ENCODE measurements around the gene THSD7A. TPM values are rescaled to one million over a fixed set of nuclear protein-coding genes. Genes with fewer than 3 reads are reported as not detected.
"Not testable (repeated sequence)": the region's sequence is repeated elsewhere in the genome, so short reads cannot be mapped to it uniquely, and the experiment has no call there.

Gene THSD7A
- total and polyA plus RNA-seq, 2 donors from 2014 or later, result 5.1 to 24.3 TPM

DNA sequence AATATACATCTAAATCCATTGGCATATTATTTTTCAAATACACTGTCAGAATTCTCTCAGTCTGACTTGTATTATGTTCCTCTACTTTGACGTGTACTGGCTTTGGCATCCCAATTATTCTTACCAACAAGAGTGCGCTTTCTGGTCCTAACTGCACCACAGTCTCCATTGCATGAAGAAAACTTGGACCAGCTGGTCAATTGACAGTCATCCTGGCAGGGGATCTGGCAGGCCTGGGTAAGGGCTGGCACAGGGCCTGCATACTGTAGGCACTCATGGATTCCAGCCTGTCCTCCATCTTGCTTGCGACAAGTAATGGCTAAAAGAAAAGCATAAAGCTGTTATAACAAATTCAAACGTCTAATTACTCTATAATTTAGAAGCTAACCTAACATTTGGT is 384.9 kb downstream of the THSD7A start:
- intact Hi-C loops (cut with DNase I), result no loop called here
- DNase-seq (no peak), FAIRE-seq (no peak)
- Histone ChIP-seq H3K4me3 (ENCODE audit: low read length in 3 of 3) (no peak overlapping the region), H3K9ac (ENCODE audit: low read length in 3 of 3) (no peak overlapping the region), H3K27ac (ENCODE audit: low read depth in 2 of 2, low read length in 2 of 2) (no peak overlapping the region), H3K4me1 (ENCODE audit: control insufficient read depth in 2 of 3, insufficient read depth in 2 of 3, low read depth in 1 of 3, low read length in 3 of 3) (no peaks in the 10 kb centered on the region), H3K36me3 (ENCODE audit: control insufficient read depth in 2 of 3, insufficient read depth in 3 of 3, low read length in 3 of 3) (peaks cover 0 to 13% (median 2%) of the 10 kb centered on the region in 3 donors), H3K9me3 (ENCODE audit: control insufficient read depth in 2 of 3, insufficient read depth in 1 of 3, low read length in 3 of 3) (no peaks in the 10 kb centered on the region), H3K27me3 (ENCODE audit: control insufficient read depth, insufficient read depth, low read length) (no peaks in the 10 kb centered on the region)
- TF ChIP-seq, protein P1, sequence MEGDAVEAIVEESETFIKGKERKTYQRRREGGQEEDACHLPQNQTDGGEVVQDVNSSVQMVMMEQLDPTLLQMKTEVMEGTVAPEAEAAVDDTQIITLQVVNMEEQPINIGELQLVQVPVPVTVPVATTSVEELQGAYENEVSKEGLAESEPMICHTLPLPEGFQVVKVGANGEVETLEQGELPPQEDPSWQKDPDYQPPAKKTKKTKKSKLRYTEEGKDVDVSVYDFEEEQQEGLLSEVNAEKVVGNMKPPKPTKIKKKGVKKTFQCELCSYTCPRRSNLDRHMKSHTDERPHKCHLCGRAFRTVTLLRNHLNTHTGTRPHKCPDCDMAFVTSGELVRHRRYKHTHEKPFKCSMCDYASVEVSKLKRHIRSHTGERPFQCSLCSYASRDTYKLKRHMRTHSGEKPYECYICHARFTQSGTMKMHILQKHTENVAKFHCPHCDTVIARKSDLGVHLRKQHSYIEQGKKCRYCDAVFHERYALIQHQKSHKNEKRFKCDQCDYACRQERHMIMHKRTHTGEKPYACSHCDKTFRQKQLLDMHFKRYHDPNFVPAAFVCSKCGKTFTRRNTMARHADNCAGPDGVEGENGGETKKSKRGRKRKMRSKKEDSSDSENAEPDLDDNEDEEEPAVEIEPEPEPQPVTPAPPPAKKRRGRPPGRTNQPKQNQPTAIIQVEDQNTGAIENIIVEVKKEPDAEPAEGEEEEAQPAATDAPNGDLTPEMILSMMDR (IDR thresholded peaks at IDR 0.05; ENCODE audit: borderline replicate concordance, extremely low read depth, insufficient read depth), result no peak

DNA sequence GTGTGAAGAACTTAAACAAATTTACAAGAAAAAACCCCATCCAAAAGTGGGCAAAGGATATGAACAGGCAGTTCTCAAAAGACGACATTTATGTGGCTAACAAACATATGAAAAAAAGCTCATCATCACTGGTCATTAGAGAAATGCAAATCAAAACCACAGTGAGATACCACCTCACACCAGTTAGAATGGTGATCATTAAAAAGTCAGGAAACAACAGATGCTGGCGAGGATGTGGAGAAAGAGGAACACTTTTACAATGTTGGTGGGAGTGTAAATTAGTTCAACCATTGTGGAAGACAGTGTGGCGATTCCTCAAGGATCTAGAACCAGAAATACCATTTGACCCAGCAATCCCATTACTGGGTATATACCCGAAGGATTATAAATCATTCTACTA is 388.1 kb downstream of the THSD7A start:
- H3K27me3 ChIP-seq (ENCODE audit: control insufficient read depth, insufficient read depth, low read length); H3K27ac ChIP-seq (ENCODE audit: low read depth in 2 of 2, low read length in 2 of 2); H3K9me3 ChIP-seq (ENCODE audit: control insufficient read depth in 2 of 3, insufficient read depth in 1 of 3, low read length in 3 of 3); H3K9ac ChIP-seq (ENCODE audit: low read length in 3 of 3); intact Hi-C loops (cut with DNase I); FAIRE-seq; H3K4me3 ChIP-seq (ENCODE audit: low read length in 3 of 3); DNase-seq; H3K4me1 ChIP-seq (ENCODE audit: control insufficient read depth in 2 of 3, insufficient read depth in 2 of 3, low read depth in 1 of 3, low read length in 3 of 3): not testable (repeated sequence)
- H3K36me3 ChIP-seq (ENCODE audit: control insufficient read depth in 2 of 3, insufficient read depth in 3 of 3, low read length in 3 of 3), result peaks cover 0 to 13% (median 2%) of the 10 kb centered on the region in 3 donors

DNA sequence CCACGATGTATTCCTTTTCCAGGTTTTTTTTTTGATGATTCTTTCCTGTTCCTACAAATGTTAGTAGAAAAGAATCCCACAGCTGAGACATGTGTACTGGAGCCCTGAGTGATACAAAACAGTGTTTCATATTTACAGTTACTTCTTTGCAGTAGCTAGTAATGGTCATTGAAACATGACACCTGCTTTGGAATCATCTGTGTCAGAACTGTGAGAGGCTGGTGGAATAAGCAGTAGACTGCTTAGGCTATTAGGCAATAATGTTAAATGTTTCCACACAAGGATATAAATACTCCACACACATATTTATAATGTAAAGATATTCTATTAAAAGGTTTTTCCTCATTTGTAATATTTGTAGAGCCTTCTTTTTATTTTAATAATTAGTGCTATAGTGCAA is 394.0 kb downstream of the THSD7A start:
- Histone ChIP-seq H3K9me3 (ENCODE audit: control insufficient read depth in 2 of 3, insufficient read depth in 1 of 3, low read length in 3 of 3) (peaks cover 0 to 5% (median 0%) of the 10 kb centered on the region in 3 donors), H3K9ac (ENCODE audit: low read length in 3 of 3) (no peak overlapping the region), H3K36me3 (ENCODE audit: control insufficient read depth in 2 of 3, insufficient read depth in 3 of 3, low read length in 3 of 3) (no peaks in the 10 kb centered on the region), H3K27ac (ENCODE audit: low read depth in 2 of 2, low read length in 2 of 2) (no peak overlapping the region), H3K27me3 (ENCODE audit: control insufficient read depth, insufficient read depth, low read length) (no peaks in the 10 kb centered on the region), H3K4me3 (ENCODE audit: low read length in 3 of 3) (no peak overlapping the region), H3K4me1 (ENCODE audit: control insufficient read depth in 2 of 3, insufficient read depth in 2 of 3, low read depth in 1 of 3, low read length in 3 of 3) (no peaks in the 10 kb centered on the region)
- no peak for FAIRE-seq
- DNase-seq, result peak in 1 of 5 donors; percentile 12
- intact Hi-C loops (cut with DNase I), result no loop called here
- TF ChIP-seq, protein P1 (IDR thresholded peaks at IDR 0.05; ENCODE audit: borderline replicate concordance, extremely low read depth, insufficient read depth), result no peak

DNA sequence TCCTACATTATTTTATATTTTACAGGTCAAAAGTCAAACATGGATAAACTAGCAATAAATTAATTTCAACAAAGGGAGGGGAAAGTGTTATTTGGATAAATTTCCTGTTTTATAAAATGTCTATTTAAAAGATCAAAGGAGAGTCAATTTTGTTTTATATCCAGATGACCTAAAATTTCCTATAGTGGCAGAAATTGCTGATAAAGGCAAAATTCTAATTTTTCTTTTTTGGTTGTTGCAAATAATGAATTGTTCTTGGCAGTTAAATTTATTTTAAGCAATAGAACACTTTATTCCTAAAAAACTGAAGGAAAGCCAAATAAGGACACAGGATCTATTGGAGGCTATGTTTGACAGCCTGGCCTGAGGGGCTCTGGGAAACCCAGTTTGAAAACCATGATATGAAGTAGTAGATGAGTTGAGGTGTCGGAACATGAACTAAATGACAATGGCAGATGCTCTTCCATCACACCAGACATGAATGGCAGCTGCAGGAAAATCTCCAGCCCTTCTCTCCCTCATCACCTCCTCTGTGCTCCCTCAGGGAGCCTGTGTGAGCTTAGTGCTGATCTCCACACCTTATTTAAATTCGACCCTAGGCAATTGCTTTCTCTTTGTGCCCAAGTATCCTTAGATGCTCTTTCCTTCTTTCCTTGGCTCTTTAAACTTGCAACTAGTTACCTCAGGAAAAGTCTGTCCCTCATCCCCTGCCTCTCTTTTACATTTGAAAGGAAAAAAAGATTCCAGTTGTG is 395.0 kb downstream of the THSD7A start:
- H3K27ac ChIP-seq (ENCODE audit: low read depth in 2 of 2, low read length in 2 of 2), result no peak overlapping the region
- peaks cover 0 to 5% (median 0%) of the 10 kb centered on the region in 3 donors for H3K9me3 ChIP-seq (ENCODE audit: control insufficient read depth in 2 of 3, insufficient read depth in 1 of 3, low read length in 3 of 3)
- TF ChIP-seq, protein P1 (IDR thresholded peaks at IDR 0.05; ENCODE audit: borderline replicate concordance, extremely low read depth, insufficient read depth), result no peak
- DNase-seq, result no peak
- no peak overlapping the region for H3K4me3 ChIP-seq (ENCODE audit: low read length in 3 of 3)
- no peaks in the 10 kb centered on the region for H3K4me1 ChIP-seq (ENCODE audit: control insufficient read depth in 2 of 3, insufficient read depth in 2 of 3, low read depth in 1 of 3, low read length in 3 of 3)
- H3K36me3 ChIP-seq (ENCODE audit: control insufficient read depth in 2 of 3, insufficient read depth in 3 of 3, low read length in 3 of 3), result no peaks in the 10 kb centered on the region
- intact Hi-C loops (cut with DNase I), result no loop called here
- no peak overlapping the region for H3K9ac ChIP-seq (ENCODE audit: low read length in 3 of 3)
- H3K27me3 ChIP-seq (ENCODE audit: control insufficient read depth, insufficient read depth, low read length), result no peaks in the 10 kb centered on the region
- FAIRE-seq, result no peak
